ENCODE data around the gene TMEM119.

DNA sequence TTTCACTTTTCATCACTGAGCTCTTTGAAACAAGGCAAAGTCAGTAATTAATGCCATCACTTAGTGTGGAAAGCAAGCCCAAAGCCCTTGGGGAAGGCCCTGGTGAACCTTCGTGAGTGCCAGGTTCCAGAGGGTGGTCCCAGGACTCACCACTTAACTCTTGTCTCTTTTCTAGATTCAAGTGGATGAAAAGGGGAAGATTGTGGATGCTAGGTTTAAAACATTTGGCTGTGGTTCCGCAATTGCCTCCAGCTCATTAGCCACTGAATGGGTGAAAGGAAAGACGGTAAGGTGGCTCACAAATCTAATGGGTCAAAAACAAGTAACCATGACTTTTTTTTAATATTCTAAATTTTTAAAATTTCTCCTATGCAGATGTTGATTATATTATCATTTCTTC is 32.7 kb downstream of the TMEM119 start:
- TF ChIP-seq ZNF224 (CRISPR knock-in tag; IDR thresholded peaks at IDR 0.05), result no peak
- TF ChIP-seq DIDO1 (tag; IDR thresholded peaks at IDR 0.05; ENCODE audit: low read depth), result no peak
- TF ChIP-seq EP300 (IDR thresholded peaks at IDR 0.05; ENCODE audit: low read length), result no peak
- no peak for TF ChIP-seq TCF7L2 (IDR thresholded peaks at IDR 0.05; ENCODE audit: low read depth, low read length)
- no peak for TF ChIP-seq CTCF (IDR thresholded peaks at IDR 0.05 in 2 of 3, conservative IDR thresholded peaks at IDR 0.05 in 1 of 3; ENCODE audit: insufficient read depth in 2 of 3, low read depth in 1 of 3, low read length in 3 of 3)
- no peak for TF ChIP-seq MXI1 (IDR thresholded peaks at IDR 0.05; ENCODE audit: low read depth, low read length)
- TF ChIP-seq RBM17 (IDR thresholded peaks at IDR 0.05; ENCODE audit: borderline replicate concordance, low read depth, low read length), result no peak
- no peak for TF ChIP-seq HOMEZ (CRISPR knock-in tag; IDR thresholded peaks at IDR 0.05)
- TF ChIP-seq ZNF274 (IDR thresholded peaks at IDR 0.05; ENCODE audit: borderline replicate concordance, low read depth, low read length), result no peak
- TF ChIP-seq ATF2 (CRISPR knock-in tag; IDR thresholded peaks at IDR 0.05), result no peak
